PC-3 (cell line): ENCODE data around the gene ZSCAN31.

Experiments used
- EZH2 ChIP-seq: fragments of 300-600 bp; sonication (generic); IDR thresholded peaks from one replicate; pipeline ENCODE4 v1.6.1; 2017; ENCODE audit warnings: antibody characterized with exemption, mild to moderate bottlenecking, low read length; ENCODE audit not compliant: unreplicated experiment
- EZH2phosphoT487 ChIP-seq: fragments of 300-600 bp; sonication (generic); IDR thresholded peaks from 2 replicates; pipeline ENCODE4 v1.6.1; 2018; ENCODE audit warnings: mild to moderate bottlenecking, antibody characterized with exemption, low read length, borderline replicate concordance
- TF ChIP-seq, protein P1 (sequence below): fragments of 300-600 bp; sonication (generic); conservative IDR thresholded peaks from 2 replicates; pipeline ENCODE4 v1.5.1; 2017; ENCODE audit warnings: antibody characterized with exemption, low read depth, mild to moderate bottlenecking, low read length

DNA sequence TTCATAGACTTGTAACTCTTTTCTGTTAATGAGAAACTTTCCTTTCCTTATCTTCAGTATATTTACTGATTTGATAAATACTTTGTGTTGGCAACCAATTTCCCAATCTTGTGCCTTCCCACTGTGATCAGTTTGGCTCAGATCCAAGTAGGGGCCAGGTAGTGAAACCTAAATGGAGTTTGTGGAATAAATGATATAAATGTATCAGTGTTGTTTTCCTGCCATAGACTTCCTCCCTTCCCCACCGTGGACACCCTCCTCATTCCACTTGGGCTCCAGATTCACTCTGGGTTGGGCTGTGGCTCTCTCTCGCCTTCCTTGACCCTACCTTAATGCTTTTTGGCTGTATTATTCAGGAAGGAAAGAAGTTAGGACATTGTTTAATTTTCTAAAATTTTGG is 15.1 kb upstream of the ZSCAN31 start:
- TF ChIP-seq, protein P1, sequence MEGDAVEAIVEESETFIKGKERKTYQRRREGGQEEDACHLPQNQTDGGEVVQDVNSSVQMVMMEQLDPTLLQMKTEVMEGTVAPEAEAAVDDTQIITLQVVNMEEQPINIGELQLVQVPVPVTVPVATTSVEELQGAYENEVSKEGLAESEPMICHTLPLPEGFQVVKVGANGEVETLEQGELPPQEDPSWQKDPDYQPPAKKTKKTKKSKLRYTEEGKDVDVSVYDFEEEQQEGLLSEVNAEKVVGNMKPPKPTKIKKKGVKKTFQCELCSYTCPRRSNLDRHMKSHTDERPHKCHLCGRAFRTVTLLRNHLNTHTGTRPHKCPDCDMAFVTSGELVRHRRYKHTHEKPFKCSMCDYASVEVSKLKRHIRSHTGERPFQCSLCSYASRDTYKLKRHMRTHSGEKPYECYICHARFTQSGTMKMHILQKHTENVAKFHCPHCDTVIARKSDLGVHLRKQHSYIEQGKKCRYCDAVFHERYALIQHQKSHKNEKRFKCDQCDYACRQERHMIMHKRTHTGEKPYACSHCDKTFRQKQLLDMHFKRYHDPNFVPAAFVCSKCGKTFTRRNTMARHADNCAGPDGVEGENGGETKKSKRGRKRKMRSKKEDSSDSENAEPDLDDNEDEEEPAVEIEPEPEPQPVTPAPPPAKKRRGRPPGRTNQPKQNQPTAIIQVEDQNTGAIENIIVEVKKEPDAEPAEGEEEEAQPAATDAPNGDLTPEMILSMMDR: no peak
- TF ChIP-seq EZH2 (no peak), EZH2phosphoT487 (no peak)
